Activated effector memory CD4-positive, alpha-beta T cell treated with Interleukin-2 at 50 U/mL for 16 hours (primary cell): Measurements from ENCODE around the gene DENND1A.
"Not testable (repeated sequence)": the region's sequence is repeated elsewhere in the genome, so short reads cannot be mapped to it uniquely, and the experiment has no call there.

Experiments used
- DNase-seq: peaks from one replicate; pipeline ENCODE4 v3.0.0-alpha.2; 2020

Gene DENND1A

DNA sequence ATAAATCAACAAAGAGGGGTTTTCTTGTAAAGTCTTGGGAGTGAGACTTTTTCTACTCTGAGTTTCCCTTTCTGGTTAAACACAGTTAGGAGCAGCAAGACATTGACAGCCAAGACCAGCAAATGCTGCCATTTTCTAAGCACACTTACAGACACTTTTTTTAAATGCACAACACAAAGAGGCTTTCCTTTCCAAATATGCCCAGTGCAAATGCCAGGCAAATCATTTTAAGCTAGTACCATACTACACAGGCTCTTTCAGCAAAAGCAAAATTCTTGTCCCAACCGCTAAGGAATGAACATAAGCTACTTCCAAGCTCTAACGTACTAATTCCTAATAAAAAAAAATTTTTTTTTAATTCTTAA is 68.2 kb downstream of the DENND1A start:
- no peak for DNase-seq

DNA sequence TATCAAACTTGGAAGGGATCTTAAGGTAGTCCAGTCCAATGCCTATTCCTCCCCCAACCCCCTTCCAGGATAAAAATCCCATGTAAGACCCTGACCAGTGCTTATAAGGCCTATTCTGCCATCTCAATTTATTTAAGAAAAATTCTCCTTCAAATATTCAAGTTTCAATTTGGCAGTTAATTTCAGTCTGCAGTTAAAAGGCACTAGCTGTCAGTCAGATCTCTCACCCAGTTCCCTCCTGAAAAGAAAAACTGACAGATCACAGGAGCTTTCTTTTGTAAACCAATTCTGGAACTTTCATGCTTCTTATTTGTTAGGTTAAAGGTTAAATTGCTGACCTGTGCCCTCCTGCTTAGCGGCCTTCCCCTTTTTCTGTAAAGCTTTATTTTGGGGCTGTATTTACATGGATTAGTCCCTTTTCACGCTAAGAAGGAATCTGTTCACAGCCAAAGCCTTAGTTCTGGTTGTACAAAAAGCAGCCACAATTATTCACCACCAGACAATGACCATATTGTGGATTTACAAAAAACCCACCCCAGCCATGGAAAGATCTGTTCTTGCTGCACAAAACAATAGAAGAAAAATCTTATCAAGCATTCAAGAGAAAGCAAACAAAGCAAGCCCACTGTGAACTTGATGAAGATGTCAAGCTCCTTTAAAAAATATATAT is 68.7 kb downstream of the DENND1A start:
- DNase-seq: no peak

DNA sequence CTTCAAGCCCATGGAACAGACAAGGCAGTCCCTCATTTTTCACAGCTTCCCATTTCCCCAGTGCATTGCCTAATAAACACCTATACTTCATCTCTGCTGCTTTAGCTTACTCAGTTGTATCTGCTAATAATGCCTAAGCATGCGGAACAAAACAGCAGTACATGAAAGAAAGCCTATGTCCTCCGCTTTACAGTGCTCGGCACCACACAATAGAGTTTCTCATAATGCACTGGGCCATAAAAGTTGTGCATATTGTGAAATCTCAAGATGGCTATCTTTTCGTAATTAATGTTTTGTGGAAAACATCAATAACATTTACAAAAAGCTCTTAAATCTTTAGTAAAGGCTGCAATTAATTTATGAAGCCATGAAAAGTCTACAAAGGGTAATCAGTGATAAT is 69.3 kb downstream of the DENND1A start:
- DNase-seq: no peak

DNA sequence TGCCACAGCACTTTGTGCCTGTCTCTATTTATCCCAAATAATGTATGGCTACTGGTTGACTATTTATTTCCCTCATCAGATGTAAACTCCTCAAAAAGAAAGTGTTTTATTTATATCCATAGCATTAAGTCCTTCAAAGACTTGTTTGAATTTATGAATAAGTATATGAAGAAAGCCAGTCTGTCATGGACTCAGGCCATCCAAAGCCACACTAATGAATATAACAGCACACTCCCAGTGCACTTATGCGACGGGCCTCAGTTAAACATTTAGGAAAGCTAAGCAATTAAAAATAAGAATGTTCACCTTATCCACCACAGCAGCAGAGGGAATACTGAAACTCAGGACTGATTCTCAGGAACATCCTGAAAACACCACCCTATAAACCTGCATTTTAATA is 77.5 kb downstream of the DENND1A start:
- DNase-seq: no peak

DNA sequence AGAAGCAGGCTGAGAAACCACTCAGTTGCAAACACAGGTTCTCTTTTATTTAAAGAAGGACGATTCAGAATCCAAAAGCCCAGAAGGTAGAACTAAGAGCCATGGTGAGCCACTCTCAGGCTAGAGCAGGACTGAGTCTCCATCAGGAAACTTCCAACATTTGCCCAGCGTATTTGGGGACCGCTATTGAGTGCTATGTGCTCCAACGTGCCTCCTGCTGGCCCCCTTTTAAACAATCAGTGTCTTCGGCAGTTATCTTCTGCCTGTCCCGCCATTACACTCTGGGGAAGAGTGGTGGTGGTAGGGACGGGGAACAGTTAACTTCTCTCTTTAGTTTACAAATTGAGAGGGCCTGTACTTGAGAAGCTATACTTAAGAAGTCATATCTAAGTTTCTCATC is 78.1 kb downstream of the DENND1A start:
- no peak for DNase-seq

DNA sequence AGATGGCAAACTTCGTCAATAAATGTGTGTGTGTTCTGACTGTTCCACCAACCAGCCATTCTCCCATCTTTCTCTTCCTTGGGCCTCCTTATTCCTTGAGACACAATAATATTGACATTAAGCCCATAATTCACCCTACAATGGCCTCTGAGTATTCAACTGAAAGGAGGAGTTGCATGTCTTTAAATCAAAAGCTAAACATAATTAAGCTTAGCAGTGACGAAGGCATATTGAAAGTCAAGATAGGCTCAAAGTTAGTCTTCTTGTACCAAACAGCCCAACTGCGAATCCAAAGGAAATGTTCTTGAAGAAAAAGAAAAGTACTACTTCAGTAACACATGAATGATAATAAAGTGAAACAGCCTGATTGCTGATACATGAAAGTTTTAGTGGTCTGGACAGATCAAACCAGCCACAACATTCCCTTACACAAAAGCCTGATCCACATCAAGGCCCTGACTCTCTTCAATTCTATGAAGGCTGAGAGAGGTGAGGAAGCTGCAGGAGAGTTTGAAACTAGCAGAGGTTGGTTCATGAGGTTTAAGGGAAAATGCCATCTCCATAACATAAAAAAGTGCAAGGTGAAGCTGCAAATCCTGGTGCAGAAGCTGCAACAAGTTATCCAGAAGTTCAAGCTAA is 81.4 kb downstream of the DENND1A start:
- DNase-seq: no peak

DNA sequence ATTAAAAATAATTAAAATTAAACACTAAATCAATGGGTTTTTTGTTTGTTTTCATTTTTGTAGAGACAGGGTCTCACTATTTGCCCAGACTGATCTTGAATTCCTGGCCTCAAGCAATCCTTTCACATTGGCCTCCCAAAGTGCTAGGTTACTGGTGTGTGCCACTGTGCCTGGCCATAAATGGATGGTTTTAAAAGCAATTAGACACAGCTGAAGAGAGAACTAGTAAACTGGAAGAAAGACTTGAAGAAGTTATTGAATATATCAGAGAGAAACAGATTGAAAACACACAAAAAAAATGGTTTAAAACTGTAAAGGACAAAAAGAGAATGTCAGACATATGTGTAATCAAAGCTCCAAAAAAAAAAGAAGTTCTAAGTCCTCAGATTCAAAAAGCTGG is 83.0 kb downstream of the DENND1A start:
- no peak for DNase-seq

DNA sequence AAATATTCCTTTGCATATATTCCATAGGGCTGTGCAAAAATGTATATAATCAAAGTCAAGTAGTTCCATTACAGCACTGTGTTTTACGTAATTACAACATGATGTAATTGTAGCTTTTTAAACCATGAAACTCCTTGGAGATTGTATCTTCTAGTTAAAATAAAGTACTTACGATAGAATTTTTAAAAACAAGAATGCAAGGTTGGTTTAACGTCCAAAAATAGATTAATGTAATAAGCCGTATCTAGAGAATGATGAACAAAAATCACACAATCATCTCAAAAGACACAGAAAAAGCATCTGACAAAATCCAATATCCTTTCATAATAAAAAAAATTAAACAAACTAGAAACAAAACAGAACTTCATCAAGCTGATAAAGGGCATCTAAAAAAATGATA is 86.2 kb downstream of the DENND1A start:
- DNase-seq: no peak

DNA sequence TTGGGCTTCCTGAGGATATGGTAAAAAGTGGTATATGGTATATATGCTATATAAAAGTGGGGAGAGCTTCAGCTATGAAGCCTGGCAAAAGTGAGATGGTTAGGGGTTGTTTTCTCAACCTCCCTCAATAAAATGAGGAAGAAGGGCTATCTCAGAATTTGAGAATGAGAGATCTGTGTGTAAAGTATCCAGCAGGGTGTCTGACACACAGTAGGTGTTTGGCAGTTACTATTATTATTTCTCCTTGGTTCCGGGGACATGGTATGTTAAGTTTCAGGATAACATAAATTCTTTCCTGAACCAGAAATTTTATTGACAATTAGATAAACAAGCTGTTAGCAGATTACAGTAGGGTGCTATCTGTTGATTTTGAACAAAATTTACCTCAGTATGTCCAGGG is 94.1 kb downstream of the DENND1A start:
- no peak for DNase-seq

DNA sequence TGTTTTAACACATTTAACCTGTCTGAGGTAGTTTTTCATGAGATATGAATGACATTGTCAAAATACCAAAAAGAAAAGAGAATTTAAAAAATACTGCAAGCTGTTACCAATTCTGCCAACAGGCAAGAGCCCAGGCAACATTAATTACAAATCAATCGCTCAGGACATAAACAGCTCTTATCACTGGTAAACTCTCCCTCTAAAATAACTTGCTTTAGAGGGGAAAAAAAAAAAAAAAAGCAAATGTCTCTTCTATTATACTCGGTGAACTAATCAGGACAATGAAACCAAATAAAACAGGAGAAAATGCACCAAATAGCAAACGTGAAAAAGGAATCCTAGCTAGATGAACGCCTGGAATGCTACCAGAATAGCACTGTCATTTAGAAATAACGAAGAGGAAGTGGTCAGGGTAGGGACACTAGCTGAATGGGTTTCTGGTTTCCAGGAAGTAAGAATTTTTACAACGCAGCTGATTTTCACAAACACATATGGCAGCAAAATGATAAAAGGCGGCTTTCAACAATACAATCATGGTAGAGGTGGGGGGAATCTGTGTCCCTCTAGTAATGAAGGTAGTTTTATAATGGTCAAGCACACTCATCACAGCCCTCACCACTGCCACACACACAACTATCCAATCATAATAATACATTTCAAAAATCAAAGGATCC is 94.9 kb downstream of the DENND1A start:
- DNase-seq: no peak

DNA sequence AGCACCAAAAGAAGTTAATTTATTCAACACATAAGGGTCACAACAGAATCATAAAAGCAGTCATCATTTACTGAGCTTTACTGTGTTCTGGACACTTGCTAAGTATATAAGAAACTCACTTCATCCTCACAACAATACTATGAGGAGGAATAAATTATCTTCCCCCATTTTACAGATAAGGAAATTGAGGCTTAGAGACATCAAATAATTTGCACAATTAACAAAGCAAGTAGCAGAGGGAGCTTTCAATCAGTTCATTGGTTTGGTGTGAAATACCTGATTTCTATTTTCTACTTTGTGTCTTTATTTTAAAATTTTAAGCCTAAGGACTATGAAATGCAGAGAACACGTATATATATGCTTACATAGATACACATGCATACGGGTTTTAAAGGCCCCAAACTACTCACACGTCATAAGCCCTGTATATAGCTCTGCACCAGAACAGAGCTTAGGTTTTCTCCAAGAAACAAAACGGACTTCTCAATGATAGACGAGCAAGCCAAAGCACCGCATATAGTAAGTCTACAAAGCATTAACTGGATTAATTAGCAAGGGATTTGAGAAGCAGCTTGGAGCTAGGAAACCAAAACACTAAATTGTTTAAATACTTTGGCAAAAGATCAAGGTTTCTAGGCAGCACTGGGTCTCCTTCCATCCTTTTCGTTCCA is 95.6 kb downstream of the DENND1A start:
- no peak for DNase-seq

DNA sequence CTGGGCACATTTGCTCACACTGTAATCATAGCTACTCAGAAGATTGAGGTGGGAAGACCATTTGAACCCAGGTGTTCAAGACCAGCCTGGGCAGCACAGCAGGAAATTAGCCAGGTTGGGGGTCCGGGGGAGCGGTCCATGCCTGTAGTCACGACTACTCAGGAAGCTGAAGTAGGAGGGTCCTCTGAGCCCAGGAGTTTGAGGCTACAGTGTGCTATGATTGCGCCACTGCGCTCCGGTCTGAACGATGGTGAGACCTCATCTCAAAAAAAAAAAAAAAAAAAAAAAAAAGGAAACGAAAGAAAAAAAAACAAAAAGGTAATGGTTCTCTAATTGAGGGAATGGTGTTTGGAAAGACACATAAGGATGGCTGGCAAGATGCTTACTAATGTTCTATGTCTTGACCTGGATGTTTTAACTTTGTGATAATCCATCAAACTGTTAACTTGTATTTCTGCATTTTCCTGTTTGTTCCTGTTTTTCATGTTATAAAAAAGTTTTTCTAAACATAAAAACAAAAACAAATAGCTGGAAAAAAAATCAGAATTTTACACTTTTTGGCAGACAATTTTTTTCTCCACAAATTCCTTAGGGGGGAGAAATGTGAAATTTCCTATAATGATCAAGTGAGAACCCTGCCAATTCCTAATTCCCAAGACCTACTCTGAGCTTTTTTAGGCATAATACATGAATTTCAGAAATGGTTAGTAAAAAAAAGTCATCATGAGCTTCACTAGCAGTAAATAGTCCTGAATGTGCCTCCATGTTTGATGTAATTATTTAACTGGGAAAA is 96.9 kb downstream of the DENND1A start:
- DNase-seq: no peak

DNA sequence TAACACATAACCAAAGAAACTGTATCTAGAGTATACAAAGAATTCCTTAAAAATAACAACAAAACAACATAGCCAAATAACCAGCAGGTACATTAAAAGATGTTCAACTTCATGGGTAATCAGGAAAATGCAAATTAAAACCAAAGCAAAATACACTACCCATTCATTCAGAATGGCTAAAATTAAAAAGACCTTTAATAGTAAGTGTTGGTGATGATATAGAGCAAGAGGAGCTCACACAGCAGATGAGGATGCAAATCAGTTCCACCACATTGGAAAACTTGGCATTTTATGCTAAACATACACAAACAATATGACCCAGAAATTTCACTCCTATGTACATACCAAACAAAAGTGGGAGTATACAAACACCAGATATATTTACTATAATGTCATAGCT is 97.8 kb downstream of the DENND1A start:
- DNase-seq: no peak

DNA sequence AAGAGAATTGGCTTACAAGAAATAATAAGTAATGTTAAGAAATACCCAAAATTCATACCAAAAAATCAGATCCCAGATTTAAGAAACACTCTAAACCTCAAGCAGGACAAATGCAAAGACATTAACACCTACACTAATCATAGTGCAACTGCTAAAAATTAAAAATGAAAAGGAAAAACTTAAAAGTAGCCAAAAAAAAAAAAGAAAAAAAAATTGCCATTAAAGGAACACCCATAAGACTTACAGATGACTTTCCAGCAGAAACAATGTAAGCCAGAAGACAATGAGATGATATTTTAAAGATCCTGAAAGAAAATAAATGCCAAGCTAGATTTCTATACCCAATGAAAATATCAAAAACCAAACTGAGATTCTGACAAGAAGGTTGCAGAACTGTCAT is 101.5 kb downstream of the DENND1A start:
- DNase-seq: no peak

DNA sequence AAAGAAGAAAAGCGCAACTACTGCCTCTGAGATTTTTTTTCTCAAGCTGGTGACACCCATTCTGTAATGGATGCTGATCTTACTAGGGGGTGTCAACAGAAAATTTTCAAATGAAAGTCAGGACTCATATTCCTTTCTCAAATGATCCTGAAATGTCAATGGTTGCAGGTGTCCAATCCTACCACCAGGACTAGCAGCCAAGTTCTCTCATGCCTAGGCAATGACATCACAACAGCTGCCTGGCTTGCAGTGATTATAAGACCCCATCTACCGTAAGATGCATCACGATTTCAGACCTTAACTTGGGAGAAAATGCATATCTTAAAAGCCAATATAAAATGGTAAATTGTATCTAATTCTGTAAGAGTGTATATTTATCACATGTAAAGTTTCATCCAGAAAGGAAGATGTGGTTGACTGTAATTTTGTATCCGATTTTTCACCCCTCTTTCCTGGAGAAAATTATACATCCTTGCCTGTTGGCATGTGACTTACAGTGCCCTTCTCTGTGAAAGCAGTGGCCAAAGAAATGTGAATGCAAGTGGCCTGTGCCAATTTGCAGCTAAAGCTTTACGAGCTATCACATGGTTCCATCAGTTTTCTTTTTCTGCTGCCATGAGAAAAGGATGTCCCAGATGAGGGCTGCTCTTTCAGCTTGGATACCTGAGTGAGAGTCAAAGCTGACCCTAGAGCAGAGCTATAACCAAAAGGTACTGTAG is 104.4 kb downstream of the DENND1A start:
- DNase-seq: no peak

DNA sequence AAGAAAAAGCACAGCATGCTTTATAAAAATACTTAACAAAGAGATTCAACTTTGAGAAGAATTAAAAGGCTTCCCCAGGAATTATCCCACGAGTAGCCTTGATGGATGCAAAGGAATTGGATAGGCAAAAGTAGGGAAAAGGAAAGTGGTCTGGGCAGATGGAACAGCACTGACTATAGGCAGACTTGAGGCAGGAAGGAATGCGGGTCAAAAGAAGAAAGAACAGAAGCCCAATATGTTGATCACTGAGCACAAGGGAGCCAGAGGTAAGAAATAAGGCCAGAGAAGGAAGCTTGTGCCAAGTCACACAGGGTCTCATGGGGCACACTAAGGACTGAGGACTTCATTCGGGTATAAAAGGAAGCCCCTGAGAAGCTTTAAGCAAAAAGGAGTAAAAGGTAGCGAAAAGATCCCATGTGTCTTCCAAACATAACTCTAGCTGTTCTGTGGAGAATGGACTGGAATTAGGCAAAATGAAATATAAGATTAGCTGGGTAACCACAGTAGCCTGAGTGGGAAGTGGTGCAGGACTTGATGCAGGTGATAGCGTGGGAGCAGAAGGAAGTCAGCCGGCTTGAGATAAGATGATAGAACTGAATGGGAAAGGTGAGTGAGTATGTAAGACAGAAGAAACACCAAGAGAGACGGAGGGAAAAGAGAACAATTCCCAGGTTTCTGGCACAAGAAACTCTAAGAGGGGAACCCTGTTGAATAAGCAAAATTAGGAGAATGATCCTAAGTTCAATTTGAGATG is 106.6 kb downstream of the DENND1A start:
- no peak for DNase-seq

DNA sequence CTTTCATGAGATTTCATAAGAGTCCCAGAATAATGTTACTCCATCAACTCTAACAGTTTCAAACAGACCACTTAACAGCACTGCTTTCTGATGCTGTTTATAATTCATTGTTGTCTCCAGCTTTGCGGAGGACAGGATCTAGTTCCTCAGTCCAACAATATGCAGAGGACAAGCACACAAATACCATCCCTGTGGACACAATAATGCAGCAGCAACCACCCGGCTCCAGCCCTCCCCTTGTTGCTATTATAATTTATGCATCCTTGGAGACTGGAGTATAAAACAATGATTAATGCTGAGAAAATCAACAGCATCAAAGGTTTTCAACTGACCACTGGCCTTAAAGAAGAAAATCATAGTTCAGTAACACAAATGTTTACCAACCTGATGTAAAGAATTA is 108.3 kb downstream of the DENND1A start:
- DNase-seq: no peak

DNA sequence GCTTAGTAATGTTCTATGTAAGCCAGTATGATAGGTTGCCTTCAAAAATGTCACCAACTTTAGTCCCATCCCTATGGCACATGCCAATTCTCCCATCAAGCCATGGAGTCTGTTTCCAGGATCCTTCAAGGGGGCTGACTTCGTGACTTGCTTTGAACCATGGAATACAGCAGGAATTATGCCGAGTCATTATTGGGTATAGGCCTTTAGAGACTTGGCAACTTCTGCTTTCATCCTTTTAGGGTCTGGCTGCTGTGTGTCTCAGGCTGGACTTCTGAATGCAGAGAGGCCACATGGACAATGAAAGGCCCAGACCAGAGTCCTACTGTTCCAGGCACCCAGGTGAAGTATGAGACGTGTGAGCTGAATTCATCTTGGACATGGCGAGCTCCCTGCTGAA is 109.8 kb downstream of the DENND1A start:
- no peak for DNase-seq

DNA sequence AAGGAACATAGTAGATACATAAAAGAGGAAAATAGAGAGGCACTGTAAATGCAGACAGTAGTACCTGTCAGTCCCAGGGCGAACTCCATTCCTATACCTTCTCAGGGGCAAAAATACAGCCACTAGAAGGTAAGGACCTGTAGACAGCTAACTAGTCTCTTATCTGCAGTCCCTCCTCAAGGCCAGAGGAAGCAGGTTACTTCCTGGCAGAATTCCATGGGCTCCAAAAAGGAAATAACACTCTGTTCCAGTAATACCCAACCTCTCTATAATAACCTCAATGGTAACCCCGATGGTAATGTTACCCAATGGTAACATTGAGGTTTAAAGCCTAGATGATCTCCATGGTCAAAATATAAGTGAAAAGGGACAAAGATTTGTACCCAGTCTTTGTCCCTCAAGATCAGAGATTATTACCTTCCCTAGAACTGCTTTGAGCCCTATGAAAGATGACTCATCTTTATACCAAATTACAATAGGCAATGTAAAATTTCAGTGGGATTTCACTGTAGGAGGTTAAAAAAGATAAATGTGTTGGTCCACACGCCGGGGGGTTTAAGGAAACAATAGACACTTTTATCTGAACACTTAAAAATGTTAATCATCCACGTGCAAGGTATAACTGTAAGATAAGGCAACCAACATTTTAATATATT is 113.0 kb downstream of the DENND1A start:
- DNase-seq: no peak

DNA sequence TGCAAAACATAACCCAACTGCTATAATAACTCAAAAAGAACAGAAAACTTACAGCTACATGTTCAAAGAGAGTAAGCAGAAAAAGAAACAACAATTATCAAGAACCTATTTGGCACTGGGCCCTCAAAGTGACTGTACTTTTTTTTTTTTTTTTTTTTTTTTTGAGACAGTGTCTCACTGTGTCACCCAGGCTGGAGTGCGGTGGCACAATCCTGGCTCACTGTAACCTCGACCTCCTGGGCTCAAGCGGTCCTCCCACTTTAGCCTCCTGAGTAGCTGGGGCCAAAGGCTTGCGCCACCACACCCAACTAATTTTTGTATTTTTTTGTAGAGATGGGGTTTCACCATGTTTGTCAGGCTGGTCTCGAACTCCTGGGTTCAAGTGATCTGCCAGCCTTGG is 114.1 kb downstream of the DENND1A start:
- DNase-seq: not testable (repeated sequence)

DNA sequence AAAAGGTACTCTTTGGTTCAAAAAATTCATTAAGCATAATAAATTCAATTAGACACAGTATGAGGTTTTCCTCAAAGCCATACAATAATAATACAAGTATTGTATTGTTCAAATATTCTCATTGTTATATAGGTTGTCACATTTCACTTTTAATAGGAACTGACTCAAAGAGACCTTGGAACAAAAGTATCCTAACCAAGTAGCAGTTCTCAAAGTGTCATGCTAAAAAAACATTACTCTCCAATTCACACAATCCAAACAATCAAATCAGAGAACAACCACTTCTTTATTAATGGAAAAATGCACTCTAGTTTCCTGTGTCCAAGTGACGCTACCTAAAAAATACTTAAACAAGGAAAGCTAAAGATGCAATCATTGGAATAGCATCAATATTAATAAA is 115.4 kb downstream of the DENND1A start:
- DNase-seq: no peak
